Activated T-cell treated with anti-CD3 and anti-CD28 coated beads for 4 hours (primary cell): ENCODE measurements around the gene GNA12.
"Not testable (repeated sequence)": the region's sequence is repeated elsewhere in the genome, so short reads cannot be mapped to it uniquely, and the experiment has no call there.

Experiments
- DNase-seq: peaks from one replicate; pipeline ENCODE4 v3.0.0-alpha.2; 2020

Gene GNA12

GRCh38 chr7:2724453-2725177, 119.5 kb downstream of the GNA12 start:
- no peak for DNase-seq

- not testable (repeated sequence) for DNase-seq
Measured at GRCh38 chr7:2724036-2724435, 120.1 kb downstream of the GNA12 start.

- DNase-seq, result no peak
Measured at GRCh38 chr7:2723138-2723850, 120.8 kb downstream of the GNA12 start.

GRCh38 chr7:2722591-2722990, 121.5 kb downstream of the GNA12 start:
- no peak for DNase-seq

- DNase-seq, result no peak
Measured at GRCh38 chr7:2721842-2722241, 122.3 kb downstream of the GNA12 start.

GRCh38 chr7:2720024-2720423, 124.1 kb downstream of the GNA12 start:
- DNase-seq, result no peak

GRCh38 chr7:2719007-2719406, 125.1 kb downstream of the GNA12 start:
- peak; percentile 50 for DNase-seq

- DNase-seq, result no peak
Measured at GRCh38 chr7:2718296-2718965, 125.7 kb downstream of the GNA12 start.

- no peak for DNase-seq
Measured at GRCh38 chr7:2717293-2718261, 126.5 kb downstream of the GNA12 start.

- no peak for DNase-seq
Measured at GRCh38 chr7:2716906-2717292, 127.2 kb downstream of the GNA12 start.

GRCh38 chr7:2716488-2716887, 127.6 kb downstream of the GNA12 start:
- DNase-seq, result no peak

GRCh38 chr7:2715341-2716231, 128.5 kb downstream of the GNA12 start:
- DNase-seq, result peak; percentile 42

GRCh38 chr7:2714636-2715035, 129.5 kb downstream of the GNA12 start:
- no peak for DNase-seq

- no peak for DNase-seq
Measured at GRCh38 chr7:2713978-2714377, 130.1 kb downstream of the GNA12 start.

- DNase-seq, result no peak
Measured at GRCh38 chr7:2713370-2713769, 130.7 kb downstream of the GNA12 start.

GRCh38 chr7:2711895-2712675, 132.0 kb downstream of the GNA12 start:
- DNase-seq, result no peak

GRCh38 chr7:2710901-2711551, 133.1 kb downstream of the GNA12 start:
- DNase-seq, result no peak

GRCh38 chr7:2710286-2710655, 133.8 kb downstream of the GNA12 start:
- DNase-seq, result peak; percentile 44

GRCh38 chr7:2709553-2710285, 134.4 kb downstream of the GNA12 start:
- peak; percentile 57 for DNase-seq
